IMR-90 (cell line): ENCODE results near the gene ATP13A2. TPM values are rescaled to one million over a fixed set of nuclear protein-coding genes. Genes with fewer than 3 reads are reported as not detected.

ENCODE experiments used
- ATAC-seq: fragments of 200-7000 bp; cut with Tn5 transposase; 2 replicates; pipeline ENCODE4 v1.9.1; 2020; ENCODE audit warnings: low read depth, mild to moderate bottlenecking, moderate library complexity
- BruUV-seq: library from RNA; stranded (reverse); fragments of 400-500 nt; replicated peaks from 2 replicates; lab custom pipeline; 2021; lab: Mats Ljungman, UMichigan
- CTCF ChIA-PET: fragments of 300-600 bp; formaldehyde crosslinking; extraction: SDS; loops from one replicate; lab custom pipeline; 2021; ENCODE audit warnings: antibody characterized with exemption; lab: Yijun Ruan, JAX
- POLR2A ChIA-PET: fragments of 300-600 bp; sonication (Branson Sonifier 250); formaldehyde crosslinking; loops from one replicate; lab custom pipeline; 2022; ENCODE audit warnings: antibody characterized with exemption; ENCODE audit not compliant: unreplicated experiment; lab: Charles Lee
- DNase-seq: peaks from one replicate; pipeline ENCODE4 v3.0.0; 2013
- H2AFZ ChIP-seq: replicated peaks from 2 replicates; pipeline ENCODE3; 2013; ENCODE audit warnings: low read length, mild to moderate bottlenecking; ENCODE audit not compliant: poor library complexity
- H2AK5ac ChIP-seq: 2 replicates; pipeline ENCODE4 v1.6.1; 2013; ENCODE audit warnings: low read depth, low read length, inconsistent platforms
- H2AK9ac ChIP-seq: replicated peaks from 2 replicates; pipeline ENCODE3; 2013; ENCODE audit warnings: mild to moderate bottlenecking, low read depth, low read length, moderate library complexity; ENCODE audit not compliant: poor library complexity
- H2BK120ac ChIP-seq: 2 replicates; pipeline ENCODE4 v1.6.1; 2013; ENCODE audit warnings: low read depth, low read length, inconsistent platforms
- H2BK15ac ChIP-seq: 3 replicates; pipeline ENCODE4 v1.6.1; 2013; ENCODE audit warnings: low read depth, low read length, inconsistent platforms
- H2BK20ac ChIP-seq: 2 replicates; pipeline ENCODE4 v1.6.1; 2013; ENCODE audit warnings: low read depth, mild to moderate bottlenecking, inconsistent platforms, low read length, moderate library complexity
- H2BK5ac ChIP-seq: 2 replicates; pipeline ENCODE4 v1.6.1; 2013; ENCODE audit warnings: mild to moderate bottlenecking, low read depth, low read length, inconsistent platforms; ENCODE audit not compliant: poor library complexity, severe bottlenecking
- H3K14ac ChIP-seq: replicated peaks from 2 replicates; pipeline ENCODE4 v1.6.1; 2013; ENCODE audit warnings: low read depth, low read length, inconsistent platforms
- H3K18ac ChIP-seq: 2 replicates; pipeline ENCODE4 v1.6.1; 2013; ENCODE audit warnings: low read depth, low read length, control low read depth
- H3K23ac ChIP-seq: 2 replicates; pipeline ENCODE4 v1.6.1; 2013; ENCODE audit warnings: low read depth, low read length, inconsistent platforms
- H3K27ac ChIP-seq: 2 replicates; pipeline ENCODE4 v1.5.1; 2013; ENCODE audit warnings: mild to moderate bottlenecking, control low read depth, low read length; ENCODE audit not compliant: insufficient read depth
- H3K27me3 ChIP-seq: 2 replicates; pipeline ENCODE4 v1.6.1; 2013; ENCODE audit warnings: low read length; ENCODE audit not compliant: control insufficient read depth, insufficient read depth
- H3K36me3 ChIP-seq: 2 replicates; pipeline ENCODE4 v1.6.1; 2013; ENCODE audit warnings: low read length, mixed read lengths; ENCODE audit not compliant: control insufficient read depth, insufficient read depth
- H3K4ac ChIP-seq: 2 replicates; pipeline ENCODE4 v1.6.1; 2013; ENCODE audit warnings: low read depth, low read length, inconsistent platforms
- H3K4me1 ChIP-seq: 2 replicates; pipeline ENCODE4 v1.6.1; 2013; ENCODE audit warnings: low read length, mixed read lengths; ENCODE audit not compliant: control insufficient read depth, insufficient read depth
- H3K4me2 ChIP-seq: 2 replicates; pipeline ENCODE4 v1.6.1; 2013; ENCODE audit warnings: low read depth, mild to moderate bottlenecking, control low read depth, low read length, moderate library complexity
- H3K4me3 ChIP-seq: 2 replicates; pipeline ENCODE4 v1.5.1; 2013; ENCODE audit warnings: low read depth, mild to moderate bottlenecking, control low read depth, low read length, moderate library complexity; ENCODE audit not compliant: insufficient read depth
- H3K56ac ChIP-seq: 2 replicates; pipeline ENCODE4 v1.6.1; 2013; ENCODE audit warnings: low read length, inconsistent platforms; ENCODE audit not compliant: insufficient read depth; ENCODE audit errors: extremely low read depth
- H3K79me1 ChIP-seq, 2 experiments: 2 replicates each; pipeline ENCODE4 v1.6.1; 2013; ENCODE audit warnings: low read length in 2 of 2, inconsistent platforms in 1 of 2, low read depth in 1 of 2
- H3K9ac ChIP-seq: 2 replicates; pipeline ENCODE4 v1.6.1; 2013; ENCODE audit warnings: low read depth, low read length, control low read depth
- H3K9me1 ChIP-seq: 2 replicates; pipeline ENCODE4 v1.6.1; 2013; ENCODE audit warnings: low read length, inconsistent platforms; ENCODE audit not compliant: insufficient read depth
- H3K9me3 ChIP-seq: 2 replicates; pipeline ENCODE4 v1.6.1; 2013; ENCODE audit warnings: low read length; ENCODE audit not compliant: control insufficient read depth, insufficient read depth
- H4K20me1 ChIP-seq: 2 replicates; pipeline ENCODE4 v1.6.1; 2013; ENCODE audit warnings: low read length, inconsistent platforms; ENCODE audit not compliant: insufficient read depth
- H4K5ac ChIP-seq: 2 replicates; pipeline ENCODE4 v1.6.1; 2013; ENCODE audit warnings: mild to moderate bottlenecking, low read depth, low read length, control low read depth
- H4K8ac ChIP-seq, 2 experiments: 2 replicates each; pipeline ENCODE4 v1.6.1; 2013; ENCODE audit warnings: low read depth in 2 of 2, low read length in 2 of 2, control low read depth in 1 of 2, inconsistent platforms in 1 of 2
- H4K91ac ChIP-seq: 2 replicates; pipeline ENCODE4 v1.6.1; 2013; ENCODE audit warnings: low read depth, low read length, inconsistent platforms; ENCODE audit not compliant: insufficient read depth
- BHLHE40 ChIP-seq: fragments of 150-350 bp; IDR thresholded peaks from 2 replicates; pipeline ENCODE4 v1.6.1; 2016; ENCODE audit warnings: mild to moderate bottlenecking, low read depth, low read length
- CEBPB ChIP-seq: IDR thresholded peaks from 2 replicates; pipeline ENCODE4 v1.6.1; 2012; ENCODE audit warnings: low read depth, low read length, improper control_type of control experiment
- CHD1 ChIP-seq: IDR thresholded peaks from 2 replicates; pipeline ENCODE4 v1.6.1; 2012; ENCODE audit warnings: low read depth, low read length, improper control_type of control experiment
- CTCF ChIP-seq: conservative IDR thresholded peaks from 2 replicates; pipeline ENCODE4 v1.5.1; 2012; ENCODE audit warnings: mild to moderate bottlenecking, low read depth, low read length, improper control_type of control experiment
- FOS ChIP-seq: fragments of 150-350 bp; IDR thresholded peaks from 2 replicates; pipeline ENCODE4 v1.6.1; 2016; ENCODE audit warnings: low read depth, low read length
- MAFK ChIP-seq: IDR thresholded peaks from 2 replicates; pipeline ENCODE4 v1.6.1; 2012; ENCODE audit warnings: low read depth, low read length, improper control_type of control experiment
- MAZ ChIP-seq: IDR thresholded peaks from 2 replicates; pipeline ENCODE4 v1.6.1; 2012; ENCODE audit warnings: low read depth, mild to moderate bottlenecking, low read length, improper control_type of control experiment, moderate library complexity, borderline replicate concordance
- MXI1 ChIP-seq: IDR thresholded peaks from 2 replicates; pipeline ENCODE4 v1.6.1; 2012; ENCODE audit warnings: low read depth, mild to moderate bottlenecking, low read length, moderate library complexity, borderline replicate concordance
- NFE2L2 ChIP-seq: fragments of 150-350 bp; IDR thresholded peaks from 2 replicates; pipeline ENCODE4 v1.6.1; 2016; ENCODE audit warnings: low read depth, mild to moderate bottlenecking, low read length
- POLR2A ChIP-seq: IDR thresholded peaks from 2 replicates; pipeline ENCODE4 v1.6.1; 2012; ENCODE audit warnings: mild to moderate bottlenecking, low read depth, low read length
- RAD21 ChIP-seq: IDR thresholded peaks from 2 replicates; pipeline ENCODE4 v1.6.1; 2012; ENCODE audit warnings: low read length, improper control_type of control experiment
- RCOR1 ChIP-seq: IDR thresholded peaks from 2 replicates; pipeline ENCODE4 v1.6.1; 2012; ENCODE audit warnings: mild to moderate bottlenecking, low read length, improper control_type of control experiment; ENCODE audit not compliant: insufficient replicate concordance
- RFX5 ChIP-seq: IDR thresholded peaks from 2 replicates; pipeline ENCODE4 v1.8.0; 2012; ENCODE audit warnings: low read depth, mild to moderate bottlenecking, low read length, moderate library complexity
- SMC3 ChIP-seq: fragments of 150-350 bp; IDR thresholded peaks from 2 replicates; pipeline ENCODE4 v1.6.1; 2016; ENCODE audit warnings: low read depth, mild to moderate bottlenecking, antibody characterized with exemption, low read length, moderate library complexity
- USF2 ChIP-seq: fragments of 150-350 bp; IDR thresholded peaks from 2 replicates; pipeline ENCODE4 v1.6.1; 2017; ENCODE audit warnings: mild to moderate bottlenecking, antibody characterized with exemption, low read length, low read depth
- WGBS, 2 experiments: methylation state at CpG; one replicate each; pipeline versions ENCODE4 v1.1.5 to v1.1.7; 2013; ENCODE audit warnings: missing lambda C conversion rate in 2 of 2; ENCODE audit not compliant: insufficient read length in 1 of 2; ENCODE audit errors: extremely low coverage in 2 of 2; 5-methylcytosine and 5-hydroxymethylcytosine counted together
- dilution Hi-C: fragments of 300-500 bp; cut with HindIII; formaldehyde crosslinking; loops from one replicate; pipeline ENCODE4 v1.14.3; 2018; ENCODE audit warnings: low sequenced_read_pairs; ENCODE audit not compliant: unreplicated experiment
- in situ Hi-C: fragments of 300-500 bp; cut with MboI; formaldehyde crosslinking; loops from 3 replicates; pipeline ENCODE4 v1.14.3; 2019; ENCODE audit warnings: low sequenced_read_pairs, inconsistent platforms, mixed read lengths
- intact Hi-C: fragments of 100-400 bp; cut with micrococcal nuclease; formaldehyde crosslinking; loops from 2 replicates; pipeline ENCODE4 v1.10.0; 2022
- polyA plus RNA-seq, 3 experiments: library from polyadenylated mRNA; depleted of rRNA; stranded (reverse); fragments of >200 nt; gene quantifications; 2 replicates each; pipeline ENCODE4 v1.2.3, GENCODE V29; 2012; ENCODE audit warnings: low replicate concordance in 1 of 3
- total RNA-seq: library from RNA; depleted of rRNA; stranded (reverse); fragments of >200 nt; gene quantifications from 2 replicates; pipeline ENCODE4 v1.2.3, GENCODE V29; 2012
- TF ChIP-seq, protein P1 (sequence below): fragments of 150-350 bp; IDR thresholded peaks from 2 replicates; pipeline ENCODE4 v1.6.1; 2016; ENCODE audit warnings: low read depth, mild to moderate bottlenecking, low read length, moderate library complexity, borderline replicate concordance

Gene ATP13A2
- total and polyA plus RNA-seq, 2 of the 4 experiments (the other 2 are of a cell fraction): 5.7 to 18.9 TPM

- H3K23ac ChIP-seq: no peak overlapping the region
- no peak overlapping the region for H2AK5ac ChIP-seq
- 97% methylated on average over 7 of the region's 12 CpGs; no CpG with 5 or more reads in 1 of the 2 experiments for WGBS, 2 experiments
- H3K9me1 ChIP-seq: no peaks in the 10 kb centered on the region
- no peak overlapping the region for H2BK120ac ChIP-seq
- H3K4me3 ChIP-seq: no peak overlapping the region
- dilution Hi-C loops (no loop called here), intact Hi-C loops (no loop called here), in situ Hi-C loops (no loop called here)
- DNase-seq (no peak), ATAC-seq (no peak)
- H3K4ac ChIP-seq: no peak overlapping the region
- ChIA-PET POLR2A (no interaction called here), CTCF (no interaction called here)
- H2BK20ac ChIP-seq: no peak overlapping the region
- H3K4me1 ChIP-seq: peaks cover 7% of the 10 kb centered on the region
- H4K5ac ChIP-seq: no peak overlapping the region
- H3K4me2 ChIP-seq: no peak overlapping the region
- no peak overlapping the region for H2BK15ac ChIP-seq
- H3K9me3 ChIP-seq: no peaks in the 10 kb centered on the region
- H3K36me3 ChIP-seq: peaks cover 14% of the 10 kb centered on the region; the same call in 1 of the 2 replicates
- H4K20me1 ChIP-seq: peaks cover 12% of the 10 kb centered on the region
- H3K79me1 ChIP-seq: no peaks in the 10 kb centered on the region
- H2AK9ac ChIP-seq: no peak overlapping the region
- H2BK5ac ChIP-seq: no peak overlapping the region
- TF ChIP-seq SMC3: no peak
- no peak for TF ChIP-seq RFX5
- TF ChIP-seq MXI1: no peak
- TF ChIP-seq CTCF: no peak
- no peak for TF ChIP-seq POLR2A
- no peak for TF ChIP-seq MAZ
- TF ChIP-seq, protein P1, sequence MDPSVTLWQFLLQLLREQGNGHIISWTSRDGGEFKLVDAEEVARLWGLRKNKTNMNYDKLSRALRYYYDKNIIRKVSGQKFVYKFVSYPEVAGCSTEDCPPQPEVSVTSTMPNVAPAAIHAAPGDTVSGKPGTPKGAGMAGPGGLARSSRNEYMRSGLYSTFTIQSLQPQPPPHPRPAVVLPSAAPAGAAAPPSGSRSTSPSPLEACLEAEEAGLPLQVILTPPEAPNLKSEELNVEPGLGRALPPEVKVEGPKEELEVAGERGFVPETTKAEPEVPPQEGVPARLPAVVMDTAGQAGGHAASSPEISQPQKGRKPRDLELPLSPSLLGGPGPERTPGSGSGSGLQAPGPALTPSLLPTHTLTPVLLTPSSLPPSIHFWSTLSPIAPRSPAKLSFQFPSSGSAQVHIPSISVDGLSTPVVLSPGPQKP: no peak
- TF ChIP-seq BHLHE40: no peak
- TF ChIP-seq USF2: no peak
- no peak for TF ChIP-seq FOS
- TF ChIP-seq NFE2L2: no peak
- TF ChIP-seq RAD21: no peak
- TF ChIP-seq MAFK: no peak
- TF ChIP-seq CHD1: no peak
- TF ChIP-seq RCOR1: no peak
- TF ChIP-seq CEBPB: no peak
- no TSS peak for BruUV-seq
- no peak overlapping the region for H4K91ac ChIP-seq
- H2AFZ ChIP-seq: no peak overlapping the region
- H3K9ac ChIP-seq: no peak overlapping the region
- H3K27ac ChIP-seq: no peak overlapping the region
- no peak overlapping the region for H4K8ac ChIP-seq
- no peak overlapping the region for H3K56ac ChIP-seq
- no peak overlapping the region for H3K14ac ChIP-seq
- H3K18ac ChIP-seq: no peak overlapping the region
- no peaks in the 10 kb centered on the region; the same call in 1 of the 2 replicates for H3K27me3 ChIP-seq
Observed at GRCh38 chr1:16969651-16970050, 42.1 kb downstream of the ATP13A2 start.
